D721Med (cell line): ENCODE measurements around the gene IGSF3.
"Not testable (repeated sequence)": the region's sequence is repeated elsewhere in the genome, so short reads cannot be mapped to it uniquely, and the experiment has no call there.

Experiments
- DNase-seq: peaks from one replicate; pipeline ENCODE4 v3.0.0; 2011; ENCODE audit warnings: low spot score; ENCODE audit not compliant: insufficient read length
- FAIRE-seq: peaks from 2 replicates; lab custom pipeline; 2011; peaks lifted over from hg19 to GRCh38; lab: Jason Lieb, UNC
- TF ChIP-seq, protein P1 (sequence below): IDR thresholded peaks from 2 replicates; pipeline ENCODE4 v1.5.1; 2012; ENCODE audit warnings: mild to moderate bottlenecking, control low read depth; ENCODE audit not compliant: insufficient read depth; ENCODE audit errors: missing control alignments

IGSF3 gene

DNA sequence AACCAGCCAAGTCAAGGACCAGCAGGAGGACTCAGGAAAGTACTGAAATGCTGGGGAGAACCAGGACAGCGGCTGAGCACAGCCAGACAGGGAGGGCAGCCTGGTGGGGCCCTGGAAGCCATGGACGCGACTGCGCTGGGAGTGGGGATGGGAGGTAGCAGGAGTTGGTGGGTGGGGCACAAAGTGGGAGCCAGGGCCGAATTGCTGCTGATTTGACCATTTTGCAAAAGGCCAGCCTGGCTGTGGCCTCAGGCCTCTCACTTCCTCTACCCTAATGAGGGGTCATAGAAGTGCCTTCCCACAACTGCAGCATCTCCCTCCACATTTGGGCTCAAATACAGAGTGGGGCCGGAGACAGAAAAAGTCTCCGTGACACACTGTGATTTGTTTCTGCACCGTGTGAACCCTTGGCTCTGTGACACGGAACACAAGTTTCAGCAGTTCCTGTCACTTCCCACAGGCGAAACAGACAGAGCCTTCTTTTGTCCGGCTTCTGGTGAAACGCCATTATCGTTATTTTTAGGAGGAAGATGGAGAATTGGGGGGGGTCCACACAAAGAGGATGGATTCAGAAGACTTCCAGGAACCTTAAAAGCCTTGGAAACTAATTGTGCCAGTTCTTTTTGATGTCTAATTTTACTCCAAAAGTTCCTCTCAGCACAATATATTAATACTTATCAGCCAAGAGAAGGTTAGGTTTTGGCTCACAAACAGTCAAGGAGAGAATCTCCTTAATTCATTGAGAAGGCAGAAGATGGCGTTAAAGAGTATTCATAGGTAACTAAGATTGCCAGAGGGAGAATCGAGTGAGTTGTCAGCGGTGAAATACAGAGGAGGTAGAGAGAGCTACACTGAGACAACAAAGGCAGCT lies 21.5 kb downstream of the IGSF3 start:
- FAIRE-seq, DNase-seq: not testable (repeated sequence)

DNA sequence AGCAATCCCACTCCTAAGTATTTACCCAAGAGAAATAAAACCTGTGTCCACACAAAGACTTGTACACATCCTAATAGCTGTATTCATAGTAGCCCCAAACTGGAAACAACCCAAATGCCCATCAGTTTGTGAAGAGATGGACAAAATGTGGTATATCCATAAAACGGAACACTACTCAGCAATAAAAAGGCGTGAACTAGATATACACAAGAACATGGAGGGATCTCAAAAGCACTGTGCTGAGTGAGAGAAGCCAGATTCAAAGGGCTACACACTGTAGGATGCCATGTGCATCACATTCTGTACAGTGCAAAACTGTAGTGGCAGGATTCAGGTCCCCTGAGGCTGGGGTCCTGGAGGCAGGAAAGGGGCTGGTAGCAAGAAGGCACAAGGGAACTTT lies 22.5 kb downstream of the IGSF3 start:
- FAIRE-seq, DNase-seq: not testable (repeated sequence)

DNA sequence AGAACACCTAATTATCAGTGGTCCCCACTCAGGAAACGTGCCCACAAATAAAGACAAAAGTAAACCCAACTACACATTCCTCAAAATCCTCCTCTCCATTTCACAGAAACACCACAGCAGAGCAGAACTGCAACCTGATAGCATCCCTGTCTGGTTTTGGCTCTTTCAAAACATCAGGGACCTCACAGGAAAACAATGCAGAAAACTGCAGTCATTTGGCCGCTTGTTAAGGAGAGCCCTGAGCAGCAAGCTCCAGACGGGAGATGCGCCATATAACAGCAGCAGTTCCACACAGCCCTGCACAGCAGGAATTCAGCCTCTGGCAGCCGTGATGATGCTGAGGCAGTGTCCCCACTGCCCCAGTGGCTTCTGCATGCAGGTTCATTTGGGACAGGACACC lies 23.4 kb downstream of the IGSF3 start:
- not testable (repeated sequence) for FAIRE-seq, DNase-seq

DNA sequence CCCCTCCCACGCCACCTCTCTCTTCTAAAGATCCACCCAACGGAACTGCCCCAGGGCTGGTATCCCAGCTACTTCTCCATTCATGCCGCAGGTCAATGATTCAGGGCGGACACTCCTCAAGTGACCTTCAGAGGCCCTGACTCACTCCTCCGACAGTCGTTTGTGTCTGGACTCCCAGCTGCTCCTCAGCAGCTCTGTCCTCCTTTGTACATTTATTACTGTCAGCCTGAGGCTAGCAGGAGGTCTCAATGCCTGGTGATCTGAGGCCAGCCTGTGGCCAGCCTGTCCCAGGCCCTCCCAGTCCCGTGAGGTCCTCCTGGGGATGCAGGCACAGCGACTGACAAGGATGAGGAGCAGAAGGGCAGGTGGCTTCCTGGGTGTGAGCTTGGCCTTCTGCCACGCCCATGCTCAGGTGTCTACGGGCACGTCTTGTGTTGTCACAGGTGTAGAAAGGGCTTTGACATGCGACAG lies 24.2 kb downstream of the IGSF3 start:
- FAIRE-seq, DNase-seq: not testable (repeated sequence)

DNA sequence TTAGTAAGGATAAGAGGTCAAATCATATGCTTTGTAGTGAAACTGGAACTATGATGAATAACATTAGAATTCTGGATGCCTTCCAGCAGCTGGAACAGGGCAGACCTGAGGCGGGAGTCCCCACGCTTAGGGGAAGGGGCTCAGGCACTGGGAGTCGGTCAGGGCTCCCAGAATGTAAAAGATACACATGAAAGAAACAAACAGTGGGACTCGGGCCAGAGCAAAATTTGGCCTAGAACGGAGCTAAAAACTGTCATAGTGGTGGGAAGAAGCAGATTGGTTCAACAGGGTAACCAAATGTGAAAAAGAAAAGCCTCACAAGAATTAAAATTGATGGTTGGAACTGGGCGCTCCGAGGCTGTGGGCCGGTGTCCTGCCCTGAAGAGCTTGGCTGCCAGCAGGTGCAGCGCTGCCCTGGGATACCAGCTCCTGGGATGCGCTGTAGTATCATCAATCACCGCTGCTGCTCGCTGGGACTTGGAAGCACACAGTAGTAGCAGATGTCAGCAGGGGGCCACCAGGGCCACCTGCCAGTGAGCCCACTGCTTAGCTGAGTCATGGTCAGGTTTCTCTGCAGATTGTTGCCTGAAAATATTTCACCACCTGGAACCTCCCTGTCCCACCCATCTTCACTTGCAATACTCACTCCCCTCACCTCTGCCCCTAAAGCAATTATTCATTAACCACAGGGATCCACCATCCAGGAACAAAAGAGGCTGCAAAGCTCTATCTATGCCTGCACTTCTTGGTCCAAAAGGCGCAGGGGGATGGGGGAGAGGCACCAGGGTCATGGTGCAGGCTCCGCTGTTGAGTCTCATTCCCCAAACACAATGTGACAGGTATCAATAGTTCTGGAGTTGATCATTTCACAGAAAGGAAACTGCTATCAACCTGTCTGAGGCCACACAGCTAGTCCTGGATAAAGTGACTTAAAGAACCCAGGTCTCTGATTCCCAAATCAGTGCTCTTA lies 24.9 kb downstream of the IGSF3 start:
- not testable (repeated sequence) for DNase-seq, FAIRE-seq

DNA sequence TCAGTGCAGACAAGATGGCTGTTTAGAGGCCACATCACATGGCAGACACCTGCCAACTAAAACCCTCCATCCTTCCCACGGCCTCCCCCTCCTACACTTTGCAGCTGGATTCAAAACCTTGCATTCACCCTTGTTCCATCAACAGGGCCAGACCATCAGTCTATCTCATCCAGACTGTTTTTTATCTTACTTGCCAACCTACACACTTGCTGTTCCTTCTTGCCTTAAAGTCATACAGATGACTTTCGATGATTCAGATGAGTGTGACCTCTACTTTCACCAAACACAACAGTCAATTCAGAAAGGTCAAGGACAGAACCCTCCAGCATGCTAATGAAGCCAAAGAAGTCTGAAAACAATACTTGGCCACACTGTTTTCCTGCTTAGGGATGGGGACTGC lies 29.9 kb downstream of the IGSF3 start:
- not testable (repeated sequence) for FAIRE-seq, DNase-seq

DNA sequence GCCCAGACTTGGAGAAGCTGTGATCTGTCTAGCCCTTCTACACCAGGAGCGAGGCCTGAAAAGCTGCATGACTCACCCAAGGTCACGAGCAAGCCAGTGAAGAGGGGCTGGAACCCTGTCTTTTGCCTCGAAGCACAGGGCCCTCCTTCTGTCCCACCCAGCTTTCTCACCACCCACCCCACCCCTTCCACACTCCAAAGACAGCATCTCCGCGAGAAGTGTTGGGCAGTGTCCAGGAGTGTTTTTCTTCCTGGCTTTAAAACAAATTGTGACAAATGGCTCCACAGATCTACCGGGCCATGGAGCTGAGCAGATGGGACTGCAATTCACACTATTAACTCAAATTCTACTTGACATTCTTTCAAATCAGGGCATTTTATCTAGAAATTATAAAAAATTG lies 30.9 kb downstream of the IGSF3 start:
- not testable (repeated sequence) for FAIRE-seq, DNase-seq

DNA sequence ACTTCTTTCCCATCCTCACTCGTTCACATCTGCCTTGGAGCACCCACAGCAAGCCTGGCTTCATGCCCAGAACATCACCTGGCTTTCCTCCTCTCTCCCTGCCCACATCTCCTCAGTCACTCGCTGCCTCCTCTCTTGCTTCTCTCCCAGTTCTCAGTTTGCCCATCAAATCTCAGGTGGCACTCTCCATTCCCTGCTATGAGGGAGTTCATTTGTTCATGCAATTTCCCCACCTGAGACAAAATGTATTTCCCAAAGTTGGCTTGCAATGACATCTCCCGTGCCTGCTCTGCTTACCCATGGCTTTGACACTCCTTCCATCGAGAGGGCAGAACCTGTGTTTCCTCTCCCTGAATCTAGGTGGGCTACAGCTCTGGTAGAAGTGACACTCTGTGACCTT lies 33.1 kb downstream of the IGSF3 start:
- FAIRE-seq = not testable (repeated sequence)

DNA sequence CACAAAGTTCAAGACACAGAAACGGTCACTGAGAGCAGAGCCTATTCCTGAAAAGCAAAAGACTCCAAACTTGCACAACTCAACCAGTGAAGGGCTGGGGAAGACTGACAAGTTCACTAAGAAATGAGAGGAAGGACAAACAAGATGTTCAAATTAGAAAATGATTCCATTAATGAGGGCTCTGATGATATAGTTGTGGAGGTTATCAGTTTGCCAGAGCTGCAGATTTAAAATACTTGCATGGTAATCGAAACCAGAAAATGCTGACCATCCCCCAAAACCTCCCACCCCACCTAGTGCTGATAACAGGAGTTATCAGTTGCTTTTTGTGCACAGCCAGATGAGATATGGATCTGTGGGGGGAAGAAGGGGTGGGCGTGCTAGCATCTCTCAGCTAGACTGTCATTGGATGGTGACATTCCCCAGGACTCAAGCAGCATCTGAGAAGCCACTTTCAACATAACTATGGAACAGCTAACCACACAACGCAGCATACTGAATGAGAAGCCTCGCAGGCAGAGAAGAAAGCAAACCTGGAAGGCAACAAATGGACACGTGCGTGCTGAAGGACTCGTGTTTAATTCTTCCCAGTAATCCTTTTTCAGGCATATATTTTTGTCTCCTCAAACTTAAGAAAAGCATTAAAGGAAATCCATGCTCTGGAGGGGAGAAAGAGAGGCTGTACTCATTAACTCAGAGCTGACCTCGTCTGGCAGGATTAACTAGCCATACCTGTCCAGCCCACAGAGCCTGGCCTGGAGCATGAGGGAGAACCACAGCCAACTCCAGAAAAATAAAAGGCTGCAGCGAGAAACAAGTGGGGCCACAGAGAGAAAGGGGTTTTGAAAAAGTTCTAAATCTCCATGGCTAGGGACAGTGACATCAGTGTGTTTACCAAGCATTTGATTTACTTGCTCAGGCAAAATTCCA lies 35.3 kb downstream of the IGSF3 start:
- DNase-seq, FAIRE-seq: not testable (repeated sequence)

More for the DNA sequence above, 33.1 kb downstream of the IGSF3 start:
- not testable (repeated sequence) for DNase-seq

DNA sequence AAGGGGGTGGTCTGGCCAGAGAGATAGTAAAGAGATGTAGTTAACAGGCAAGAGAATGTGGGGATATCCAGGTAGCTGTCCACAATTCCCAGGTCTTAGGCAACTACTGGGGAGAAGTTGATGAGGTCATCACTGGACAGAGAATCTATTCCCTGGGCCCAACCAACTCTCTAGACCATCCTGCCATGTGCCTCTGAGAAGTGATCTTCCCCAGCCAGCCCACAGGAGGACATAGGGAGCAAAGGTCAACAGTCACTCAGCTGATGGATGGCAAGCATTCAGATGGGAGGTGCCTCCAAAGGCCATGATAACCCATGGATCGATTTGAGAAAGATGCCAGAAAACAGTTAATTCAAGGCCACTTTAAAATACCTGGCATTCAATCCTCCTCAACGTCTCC lies 36.0 kb downstream of the IGSF3 start:
- not testable (repeated sequence) for DNase-seq, FAIRE-seq

DNA sequence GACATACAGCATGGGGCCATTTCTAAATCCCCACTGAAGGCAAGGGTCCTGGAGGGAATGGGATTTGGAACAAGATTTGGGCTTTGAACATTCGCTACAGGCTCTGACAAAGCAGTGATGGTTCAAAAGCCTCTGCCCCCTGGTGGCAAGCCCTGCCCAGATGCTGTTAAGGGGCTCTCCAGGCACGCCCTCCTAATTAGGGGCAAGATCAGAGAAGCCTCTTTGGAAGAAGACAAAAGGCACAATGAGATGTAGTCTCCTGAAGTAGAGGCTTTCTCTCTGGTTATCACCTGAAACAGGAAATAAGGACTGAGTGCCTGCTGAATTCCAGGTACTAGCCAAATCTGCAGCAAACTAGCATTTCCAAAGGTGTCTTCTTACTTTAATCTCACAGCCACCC lies 37.5 kb downstream of the IGSF3 start:
- not testable (repeated sequence) for DNase-seq, FAIRE-seq

DNA sequence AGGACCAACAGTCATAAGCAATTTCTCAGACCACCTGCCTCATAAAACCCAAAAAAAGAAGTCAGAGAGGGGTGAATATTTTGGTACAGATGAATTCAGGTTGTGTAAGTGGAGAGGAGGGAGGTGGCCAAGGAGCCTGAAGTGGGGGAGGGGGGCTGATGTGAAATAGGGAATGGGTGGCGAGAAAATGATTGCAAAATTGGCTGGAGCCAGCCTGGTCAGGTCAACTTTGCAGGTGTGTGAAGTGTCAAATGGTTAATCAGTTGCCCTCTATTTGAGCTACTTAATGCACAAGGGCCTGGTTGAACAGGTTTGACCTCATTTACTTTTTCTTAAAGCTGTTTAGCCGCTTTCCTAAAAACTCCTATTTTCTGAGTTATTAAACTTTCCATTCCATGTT lies 38.1 kb downstream of the IGSF3 start:
- not testable (repeated sequence) for DNase-seq, FAIRE-seq

DNA sequence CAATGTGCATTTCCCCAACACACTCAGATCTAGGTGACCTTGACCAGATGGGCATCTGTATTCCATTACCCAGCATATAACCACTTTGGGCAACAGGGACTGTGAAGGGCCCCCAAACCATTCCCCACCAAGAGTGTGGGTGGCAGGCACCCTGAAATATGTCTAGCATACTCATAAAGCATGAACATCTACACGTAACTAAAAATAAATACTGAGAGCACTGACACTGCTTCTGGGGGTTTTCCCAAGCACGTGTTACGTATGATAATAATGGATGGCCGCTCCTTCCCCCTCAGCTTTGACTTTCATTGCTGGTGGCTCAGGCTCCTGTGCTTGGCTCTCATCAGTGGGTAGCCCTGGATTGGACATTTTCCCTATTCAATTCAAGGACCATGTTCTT lies 39.1 kb downstream of the IGSF3 start:
- no peak for FAIRE-seq
- TF ChIP-seq, protein P1, sequence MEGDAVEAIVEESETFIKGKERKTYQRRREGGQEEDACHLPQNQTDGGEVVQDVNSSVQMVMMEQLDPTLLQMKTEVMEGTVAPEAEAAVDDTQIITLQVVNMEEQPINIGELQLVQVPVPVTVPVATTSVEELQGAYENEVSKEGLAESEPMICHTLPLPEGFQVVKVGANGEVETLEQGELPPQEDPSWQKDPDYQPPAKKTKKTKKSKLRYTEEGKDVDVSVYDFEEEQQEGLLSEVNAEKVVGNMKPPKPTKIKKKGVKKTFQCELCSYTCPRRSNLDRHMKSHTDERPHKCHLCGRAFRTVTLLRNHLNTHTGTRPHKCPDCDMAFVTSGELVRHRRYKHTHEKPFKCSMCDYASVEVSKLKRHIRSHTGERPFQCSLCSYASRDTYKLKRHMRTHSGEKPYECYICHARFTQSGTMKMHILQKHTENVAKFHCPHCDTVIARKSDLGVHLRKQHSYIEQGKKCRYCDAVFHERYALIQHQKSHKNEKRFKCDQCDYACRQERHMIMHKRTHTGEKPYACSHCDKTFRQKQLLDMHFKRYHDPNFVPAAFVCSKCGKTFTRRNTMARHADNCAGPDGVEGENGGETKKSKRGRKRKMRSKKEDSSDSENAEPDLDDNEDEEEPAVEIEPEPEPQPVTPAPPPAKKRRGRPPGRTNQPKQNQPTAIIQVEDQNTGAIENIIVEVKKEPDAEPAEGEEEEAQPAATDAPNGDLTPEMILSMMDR = no peak
- DNase-seq = no peak

DNA sequence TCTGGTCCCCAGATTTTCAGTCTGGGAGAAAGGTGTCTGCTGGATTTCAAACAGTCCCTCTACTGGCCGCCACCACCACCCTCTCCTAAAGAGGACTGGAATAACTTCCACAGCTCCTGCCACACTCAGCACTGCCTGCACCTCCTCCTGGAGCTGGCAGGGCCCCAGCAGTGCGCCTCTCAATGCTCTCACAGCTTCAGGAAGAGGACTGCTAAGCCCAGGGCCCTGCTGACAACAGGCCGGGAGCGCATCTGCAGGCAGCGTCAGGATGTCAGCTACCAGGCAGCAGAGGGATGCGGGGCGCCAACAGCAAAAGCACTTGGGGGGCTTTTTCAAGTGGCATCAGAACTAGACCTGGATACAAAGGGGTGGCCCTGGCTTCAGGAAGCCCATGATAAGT lies 40.2 kb downstream of the IGSF3 start:
- DNase-seq = not testable (repeated sequence)

DNA sequence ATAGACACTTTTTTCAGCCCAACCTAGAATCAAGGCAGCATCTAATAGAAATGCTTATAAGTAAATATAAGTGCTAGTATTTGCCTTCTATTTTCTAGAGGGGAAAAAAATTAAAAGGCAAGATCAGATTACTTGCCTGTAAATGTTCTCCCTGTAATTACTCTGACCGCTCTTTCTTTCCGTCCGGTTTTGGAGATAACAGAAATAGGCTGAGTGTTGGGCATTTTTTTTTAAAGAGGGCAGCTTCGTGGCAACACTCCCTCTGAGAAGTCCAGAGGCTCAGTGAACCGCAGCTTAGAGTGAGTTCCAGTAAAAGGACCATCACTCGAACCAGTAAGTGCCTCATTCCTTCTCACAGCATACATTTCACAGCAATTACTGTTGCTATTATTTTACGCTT lies 40.6 kb downstream of the IGSF3 start:
- FAIRE-seq, DNase-seq: not testable (repeated sequence)

More for the DNA sequence above, 40.2 kb downstream of the IGSF3 start:
- FAIRE-seq = not testable (repeated sequence)

DNA sequence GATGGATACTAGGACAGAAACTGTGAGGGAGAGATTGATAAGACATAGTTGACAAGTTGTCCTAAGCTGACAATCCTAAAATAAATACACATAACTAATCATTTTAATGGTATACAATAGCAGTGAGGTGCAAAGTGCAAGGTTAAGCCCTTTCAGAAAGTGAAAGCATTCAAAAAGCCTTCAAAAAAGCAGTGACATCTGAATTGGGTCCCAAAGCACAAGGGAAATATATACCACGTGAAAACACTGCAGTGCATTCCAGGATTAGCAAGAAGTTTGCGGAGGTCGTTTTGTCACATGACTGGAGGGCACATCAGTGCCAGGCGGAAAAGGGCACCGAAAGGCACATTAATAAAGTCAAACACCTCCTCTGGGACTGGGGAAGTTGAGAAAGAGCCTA lies 42.4 kb downstream of the IGSF3 start:
- DNase-seq, FAIRE-seq: not testable (repeated sequence)
